22Rv1 (cell line): Measurements from ENCODE around the gene C1QTNF2.

Source experiments
- CTCF ChIP-seq: fragments of 450-650 bp; IDR thresholded peaks from 2 replicates; pipeline ENCODE4 v1.5.1; 2017; ENCODE audit warnings: mild to moderate bottlenecking
- ZFX ChIP-seq: fragments of 450-650 bp; IDR thresholded peaks from 2 replicates; pipeline ENCODE4 v1.6.1; 2017; ENCODE audit warnings: antibody characterized with exemption, borderline replicate concordance

- no peak for TF ChIP-seq CTCF
- no peak for TF ChIP-seq ZFX
Measured at GRCh38 chr5:160315968-160316367, 54.5 kb downstream of the C1QTNF2 start.
